HS-27A (cell line): ENCODE results near the gene GNG7.
"Not testable (repeated sequence)": the region's sequence is repeated elsewhere in the genome, so short reads cannot be mapped to it uniquely, and the experiment has no call there.

Experiments used
- DNase-seq: peaks from one replicate; pipeline ENCODE4 v3.0.0-alpha.2; 2012; ENCODE audit warnings: low read depth, missing footprints

GNG7 gene

GRCh38 chr19:2641332-2641698 lies 61.2 kb downstream of the GNG7 start:
- DNase-seq: no peak

DNA sequence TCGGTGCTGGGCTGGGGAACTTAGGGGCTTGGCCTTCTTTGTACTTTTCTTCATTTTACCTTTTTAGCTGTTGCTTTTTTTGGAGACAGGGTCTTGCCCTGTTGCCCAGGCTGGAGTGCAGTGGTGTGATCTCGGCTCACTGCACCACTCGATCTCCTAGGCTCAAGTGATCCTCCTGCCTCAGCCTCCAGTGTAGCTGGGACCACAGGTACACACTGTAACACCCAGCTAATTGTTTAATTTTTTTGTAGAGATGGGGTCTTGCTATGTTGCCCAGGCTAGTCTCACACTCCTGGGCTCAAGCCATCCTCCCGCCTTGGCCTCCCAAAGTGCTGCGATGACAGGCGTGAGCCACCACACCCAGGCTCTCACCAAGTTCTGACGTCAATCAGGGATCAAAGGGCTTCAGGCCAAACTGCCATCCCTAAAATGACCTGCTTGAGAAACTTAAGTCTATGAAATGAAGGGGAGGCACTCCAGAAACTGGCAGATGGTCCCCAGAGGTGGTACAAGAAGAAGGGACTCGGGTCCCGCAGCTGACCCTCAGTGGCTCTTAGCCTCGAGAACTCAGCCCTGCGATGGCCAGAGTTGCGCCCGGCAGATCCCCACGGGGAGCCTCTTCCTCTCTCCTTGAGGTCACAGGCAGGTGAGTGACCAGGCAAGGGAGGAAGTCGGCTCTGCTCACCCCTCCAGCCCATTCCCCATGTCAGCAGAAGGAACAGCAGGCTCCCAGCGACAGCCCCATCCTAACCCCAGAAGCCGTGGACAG lies 61.7 kb downstream of the GNG7 start:
- DNase-seq: no peak

DNA sequence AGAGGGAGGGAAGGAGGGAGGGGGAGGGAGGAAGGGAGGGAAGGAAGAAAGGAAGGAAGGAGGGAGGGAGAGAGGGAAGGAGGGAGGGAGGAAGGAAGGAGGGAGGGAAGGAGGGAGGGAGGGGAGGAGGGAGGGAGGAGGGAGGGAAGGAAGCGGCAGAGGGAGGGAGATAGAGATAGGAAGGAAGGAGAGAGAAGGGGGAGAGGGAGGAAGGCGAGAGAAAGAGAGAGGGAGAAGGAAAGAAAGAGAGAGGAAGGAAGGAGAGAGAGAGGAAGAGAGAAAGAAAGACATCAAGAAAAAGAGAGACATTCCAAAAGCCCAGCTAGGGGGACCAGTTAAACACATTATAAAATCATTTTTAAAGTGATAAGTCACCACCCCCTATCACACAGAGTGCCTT lies 62.5 kb downstream of the GNG7 start:
- DNase-seq: no peak

GRCh38 chr19:2638417-2638940 lies 64.0 kb downstream of the GNG7 start:
- DNase-seq: no peak

- DNase-seq: no peak
Observed at GRCh38 chr19:2636897-2637683, 65.4 kb downstream of the GNG7 start.

DNA sequence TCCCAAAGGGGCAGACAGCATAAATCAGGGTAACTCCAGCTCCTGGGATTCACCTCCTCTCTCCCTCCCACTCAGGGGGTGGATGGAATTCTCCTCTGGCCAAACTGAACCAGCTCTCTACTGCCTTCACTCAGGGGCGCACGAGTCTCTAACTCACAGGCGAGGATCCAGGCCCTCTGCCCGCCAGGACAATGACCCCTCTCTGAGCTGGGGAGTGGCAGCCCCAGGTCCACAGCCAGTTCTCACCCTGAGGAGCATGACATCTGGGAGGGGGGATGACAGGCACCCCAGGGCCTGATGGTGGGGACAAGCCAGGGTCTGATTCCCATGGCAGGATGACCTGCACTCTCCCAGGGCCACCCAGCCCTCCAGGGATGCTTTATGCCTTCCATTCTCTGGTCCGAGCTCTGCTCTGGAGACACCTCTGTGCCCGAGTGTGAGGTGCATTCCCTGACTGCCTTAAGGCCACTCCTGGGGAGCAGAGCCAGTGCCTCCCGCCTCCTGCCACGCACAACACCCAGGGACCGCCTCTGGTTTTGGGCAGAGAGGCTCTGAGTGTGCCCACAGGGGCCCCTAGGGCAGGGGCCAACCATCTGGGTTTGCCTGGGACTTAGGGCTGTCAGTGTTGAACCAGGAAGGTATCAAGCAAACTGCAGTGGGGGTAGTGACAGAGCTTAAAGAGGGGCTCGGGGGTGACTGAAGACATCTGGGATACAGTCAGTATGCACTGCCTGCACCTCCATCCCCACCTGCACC lies 66.2 kb downstream of the GNG7 start:
- no peak for DNase-seq

GRCh38 chr19:2634960-2635359 lies 67.5 kb downstream of the GNG7 start:
- DNase-seq: no peak

DNA sequence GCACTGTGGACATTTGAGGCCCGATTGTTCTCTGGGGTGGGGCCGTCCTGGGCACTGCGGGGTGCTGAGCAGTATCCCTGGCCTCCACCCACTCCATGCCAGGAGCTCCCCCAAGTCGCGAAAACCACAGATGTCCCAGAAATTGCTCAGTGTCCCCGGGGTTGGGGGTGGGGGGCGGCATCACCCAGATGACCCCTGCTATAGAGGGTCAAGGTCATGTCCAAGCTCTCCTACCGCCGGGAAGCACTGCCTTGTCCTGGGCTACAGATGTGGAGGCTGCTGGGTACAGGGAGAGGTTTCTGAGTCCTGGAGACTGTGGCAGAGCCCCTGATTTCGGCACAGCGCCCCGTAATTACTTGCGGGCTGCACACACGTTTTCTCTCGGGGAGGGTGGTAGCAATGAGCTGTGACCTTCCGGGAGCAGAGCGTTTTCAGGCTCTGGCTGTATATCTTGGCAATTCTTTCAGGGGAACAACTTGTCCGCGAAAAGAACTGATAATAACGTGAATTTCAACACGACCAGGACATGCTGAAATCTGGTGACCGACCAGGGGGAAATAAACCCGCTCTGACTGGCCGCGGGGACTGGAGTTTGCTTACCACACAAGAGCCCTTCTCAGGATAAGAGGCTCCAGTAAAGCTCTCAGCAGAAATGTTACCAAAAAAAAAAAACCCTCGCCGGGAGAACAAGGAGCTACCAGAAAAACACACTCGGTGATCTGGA lies 68.1 kb downstream of the GNG7 start:
- no peak for DNase-seq

DNA sequence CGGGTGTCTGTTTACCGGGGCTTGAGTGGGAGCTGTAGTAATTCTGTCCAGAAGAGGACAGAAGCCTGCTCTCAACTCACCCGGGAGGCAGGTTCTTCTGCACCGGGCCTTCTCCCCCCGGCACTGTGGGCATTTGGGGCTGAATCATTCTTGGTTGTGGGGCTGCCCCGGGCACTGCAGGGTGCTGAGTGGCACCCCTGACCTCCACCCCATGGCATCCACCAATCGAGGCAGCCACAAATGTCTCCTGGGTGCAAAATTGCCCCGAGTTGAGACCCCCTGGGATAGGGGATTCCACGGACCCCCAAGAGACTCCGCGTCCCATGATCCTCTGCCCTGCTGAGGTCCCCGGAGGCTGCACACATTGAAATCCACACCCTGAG lies 68.8 kb downstream of the GNG7 start:
- no peak for DNase-seq

- no peak for DNase-seq
Observed at GRCh38 chr19:2631213-2631821, 71.2 kb downstream of the GNG7 start.

- no peak for DNase-seq
Observed at GRCh38 chr19:2630352-2631001, 72.0 kb downstream of the GNG7 start.

DNA sequence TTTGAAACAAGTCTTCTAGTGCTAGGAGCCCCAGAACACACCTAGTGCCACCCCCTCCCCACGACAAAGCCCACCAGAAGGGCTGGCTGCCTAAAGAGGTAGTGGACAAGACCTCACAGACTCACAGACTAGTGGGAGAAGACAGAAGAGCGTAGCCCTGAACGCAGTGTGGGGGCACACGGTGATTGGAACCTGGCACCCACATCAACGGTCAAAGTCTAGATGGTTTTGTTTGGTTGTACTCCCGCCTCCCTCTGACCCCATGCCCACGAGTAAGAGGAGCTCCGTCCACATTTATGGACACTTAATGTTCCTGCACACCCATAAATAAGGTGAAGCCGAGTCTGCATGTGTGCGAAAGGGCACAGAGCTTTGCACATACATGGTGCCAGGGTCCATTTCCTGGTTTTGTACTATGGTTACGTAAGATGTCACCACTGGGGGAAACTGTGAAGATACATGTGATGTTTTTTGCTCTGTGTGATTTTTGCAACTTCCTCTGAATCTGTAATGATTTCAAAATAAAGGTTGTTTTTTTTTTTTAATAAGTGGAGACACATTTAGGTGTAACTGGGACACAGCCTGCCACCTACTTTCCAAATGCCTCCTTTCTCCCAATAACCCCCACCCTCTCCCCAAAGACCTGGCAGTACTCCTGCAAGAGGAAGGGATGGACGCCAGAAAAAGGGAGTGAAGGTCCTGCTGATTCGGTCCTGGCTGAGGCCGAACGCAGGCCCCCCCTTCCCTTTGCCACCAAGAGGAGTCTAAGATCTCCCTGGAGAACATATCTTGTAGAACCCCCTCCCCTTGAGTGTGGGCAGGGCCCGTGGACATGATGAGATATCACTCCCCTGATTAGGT lies 72.8 kb downstream of the GNG7 start:
- DNase-seq: no peak

DNA sequence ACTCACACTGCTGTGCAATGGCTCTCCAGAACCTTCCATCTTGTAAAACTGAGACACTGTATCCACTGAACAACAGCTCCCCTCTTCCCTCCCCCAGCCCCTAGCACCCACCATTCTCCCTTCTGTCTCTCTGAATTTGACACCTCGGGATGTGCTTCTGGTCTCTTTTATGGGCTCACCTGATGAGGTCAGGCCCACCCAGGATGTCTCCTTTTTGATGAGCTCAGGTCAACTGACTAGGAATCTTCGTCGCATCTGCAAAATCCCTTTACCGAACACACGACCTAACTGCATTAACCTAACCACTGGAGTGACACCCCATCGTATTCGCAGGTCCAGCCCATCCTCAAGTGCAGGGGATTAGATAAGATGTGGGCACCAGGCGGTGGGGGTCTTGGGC lies 73.9 kb downstream of the GNG7 start:
- DNase-seq: no peak

DNA sequence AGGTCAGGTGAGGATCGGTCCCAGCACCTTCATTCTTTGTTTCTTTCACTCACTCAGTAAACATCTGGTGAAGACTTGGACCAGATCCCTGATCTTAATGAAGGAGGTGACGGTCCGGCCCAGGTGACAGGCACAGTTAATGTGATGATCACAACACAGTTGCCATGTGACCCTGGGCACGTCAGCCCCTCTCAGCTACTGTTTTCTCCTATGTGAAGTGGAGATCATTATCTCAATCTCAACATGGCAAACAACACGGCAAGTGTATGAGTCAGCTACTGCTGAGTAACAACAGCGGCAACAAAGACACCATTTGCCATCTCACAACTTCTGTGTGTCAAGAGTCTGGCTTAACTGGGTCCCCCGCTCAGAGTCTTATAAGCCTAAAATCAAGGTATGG lies 74.6 kb downstream of the GNG7 start:
- no peak for DNase-seq

GRCh38 chr19:2627319-2627829 lies 75.1 kb downstream of the GNG7 start:
- peak; percentile 92 for DNase-seq

GRCh38 chr19:2625434-2625833 lies 77.1 kb downstream of the GNG7 start:
- DNase-seq: no peak

DNA sequence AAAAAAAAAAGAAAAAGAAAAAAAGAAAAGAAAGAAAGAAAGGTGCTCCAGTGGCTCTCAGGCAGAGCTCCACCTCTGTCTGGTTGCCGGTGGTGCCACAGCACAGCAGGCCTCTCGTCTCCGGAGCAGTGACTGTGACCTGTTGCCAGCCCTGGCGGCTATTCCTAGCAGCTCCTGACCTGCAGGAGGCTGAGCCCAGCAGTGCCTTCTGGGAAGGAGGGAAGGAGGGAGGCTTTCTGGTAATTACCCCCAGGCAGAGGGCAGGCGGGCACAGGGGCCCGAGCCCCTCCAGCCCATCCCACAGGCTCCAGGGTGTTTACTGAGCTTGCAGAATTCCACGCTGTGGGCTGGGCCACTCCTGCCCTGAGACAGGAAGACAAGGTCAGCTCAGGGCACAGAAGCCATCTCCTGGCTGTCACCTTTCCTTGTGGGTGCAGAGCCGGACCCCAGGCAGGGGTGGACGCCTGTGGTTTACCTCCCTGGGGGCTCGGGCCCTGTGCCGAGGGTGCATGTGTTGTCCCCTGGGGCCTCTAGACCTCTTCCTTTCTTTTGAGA lies 77.9 kb downstream of the GNG7 start:
- DNase-seq: no peak

DNA sequence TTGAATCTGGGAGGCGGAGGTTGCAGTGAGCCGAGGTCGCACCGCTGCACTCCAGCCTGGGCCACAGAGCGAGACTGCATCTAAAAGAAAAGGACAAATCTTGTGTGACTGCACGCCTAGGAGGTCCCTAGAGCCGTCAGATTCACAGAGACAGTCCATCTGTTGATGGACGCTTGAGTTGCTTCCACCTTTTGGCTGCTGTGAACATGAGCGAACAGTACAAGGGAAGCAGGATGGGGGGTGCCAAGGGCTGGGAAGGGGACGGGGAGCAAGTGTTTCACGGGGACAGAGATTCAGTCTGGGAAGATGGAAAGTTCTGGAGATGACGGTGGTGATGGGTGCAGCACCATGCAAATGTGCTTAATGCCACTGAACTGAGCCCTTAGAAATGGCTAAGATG lies 78.7 kb downstream of the GNG7 start:
- DNase-seq: no peak

- DNase-seq: not testable (repeated sequence)
Observed at GRCh38 chr19:2622371-2622961, 80.0 kb downstream of the GNG7 start.
